ENCODE measurements around the gene AGO3.

- TF ChIP-seq CTCF (IDR thresholded peaks at IDR 0.05) (no peak), POLR2AphosphoS5 (IDR thresholded peaks at IDR 0.05) (no peak), POLR2A (IDR thresholded peaks at IDR 0.05) (no peak)
Measured at GRCh38 chr1:36115200-36115669, 184.3 kb downstream of the AGO3 start.
